NCI-H526 treated with DMSO at 0.1 percent for 48 hours (cell line): ENCODE results near the gene PROCR.
A peak's percentile ranks its signal among the peaks of the same experiment; 100 is the strongest.
"Not testable (repeated sequence)": the region's sequence is repeated elsewhere in the genome, so short reads cannot be mapped to it uniquely, and the experiment has no call there.

Source experiments
- DNase-seq: peaks from one replicate; lab custom pipeline; 2025; lab: John Stamatoyannopoulos, UW

The PROCR gene

GRCh38 chr20:35193031-35193791 lies 21.3 kb downstream of the PROCR start:
- not testable (repeated sequence) for DNase-seq

GRCh38 chr20:35196313-35196712 lies 24.4 kb downstream of the PROCR start:
- no peak for DNase-seq

GRCh38 chr20:35199740-35200139 lies 27.9 kb downstream of the PROCR start:
- no peak for DNase-seq

- no peak for DNase-seq
These were observed 28.4 kb downstream of the PROCR start for GRCh38 chr20:35200267-35200666.

- not testable (repeated sequence) for DNase-seq
These were observed 29.6 kb downstream of the PROCR start for GRCh38 chr20:35201467-35201866.

GRCh38 chr20:35206802-35207201 lies 34.9 kb downstream of the PROCR start:
- no peak for DNase-seq

- peak; percentile 75 for DNase-seq
These were observed 36.2 kb downstream of the PROCR start for GRCh38 chr20:35207950-35208611.

- DNase-seq: no peak
These were observed 43.4 kb downstream of the PROCR start for GRCh38 chr20:35215066-35215956.

- DNase-seq: no peak
These were observed 44.7 kb downstream of the PROCR start for GRCh38 chr20:35216541-35216940.

- no peak for DNase-seq
These were observed 52.1 kb downstream of the PROCR start for GRCh38 chr20:35223941-35224340.

GRCh38 chr20:35224536-35224935 lies 52.7 kb downstream of the PROCR start:
- no peak for DNase-seq

- DNase-seq: no peak
These were observed 53.6 kb downstream of the PROCR start for GRCh38 chr20:35225319-35226125.

GRCh38 chr20:35226126-35226883 lies 54.4 kb downstream of the PROCR start, which contains the start of gene MMP24:
MMP24 (plus strand) TSS chr20:35226690; CDS start chr20:35226739, 49 bp downstream.
- no peak for DNase-seq
